HG02610 (cell line): ENCODE data around the gene GPX7.

Experiments
- ATAC-seq: cut with Tn5 transposase; IDR thresholded peaks from one replicate; pipeline ENCODE4 v1.9.1; 2021; ENCODE audit warnings: mild to moderate bottlenecking, moderate library complexity; ENCODE audit not compliant: unreplicated experiment

The GPX7 gene

GRCh38 chr1:52628614-52629324, 26.6 kb downstream of the GPX7 start:
- no peak for ATAC-seq

DNA sequence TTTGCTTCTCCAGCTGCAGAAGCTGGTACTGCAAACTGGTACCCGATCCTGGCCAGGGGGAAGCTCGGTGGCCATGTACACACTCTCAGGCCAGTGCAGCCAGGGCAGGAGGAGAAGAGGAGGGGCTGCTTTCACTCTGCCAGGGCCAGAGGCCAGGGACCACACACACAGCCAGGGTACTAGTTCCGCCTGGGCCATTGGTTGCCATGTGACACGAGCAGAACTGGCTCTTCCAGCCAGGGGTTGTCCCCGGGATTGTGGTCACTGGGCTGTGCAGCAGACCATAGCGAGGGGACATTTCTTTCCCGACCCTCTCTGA, 27.1 kb downstream of the GPX7 start:
- no peak for ATAC-seq

- no peak for ATAC-seq
Measured at GRCh38 chr1:52629667-52630066, 27.5 kb downstream of the GPX7 start.

DNA sequence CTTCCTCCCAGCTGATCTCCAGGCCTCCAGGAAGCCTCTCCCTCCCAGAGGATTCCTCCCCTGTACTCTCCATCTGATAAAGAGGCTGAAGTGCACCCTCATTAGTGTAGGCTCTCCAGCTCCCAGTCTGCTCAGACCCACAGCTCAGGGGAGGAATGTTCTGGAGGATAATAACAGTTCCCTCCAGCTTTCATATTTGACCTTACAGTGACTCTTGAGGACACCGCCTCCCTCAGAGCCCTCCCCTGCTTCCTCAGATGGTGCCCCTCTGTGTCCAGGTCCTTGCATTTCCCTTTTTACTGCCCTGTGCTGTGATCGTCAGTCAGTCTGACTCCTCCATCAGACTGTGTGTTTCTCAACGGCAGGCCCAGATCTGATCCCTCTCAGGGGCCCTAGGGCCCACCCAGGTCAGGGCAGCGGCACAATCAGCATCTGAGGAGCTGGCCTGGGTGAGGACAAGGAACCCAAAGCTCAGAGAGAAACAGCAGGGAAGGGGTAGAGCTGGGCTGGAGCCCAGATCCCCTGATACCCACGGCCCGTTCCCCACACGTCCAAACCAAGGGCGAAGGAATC, 29.7 kb downstream of the GPX7 start:
- ATAC-seq, result no peak

DNA sequence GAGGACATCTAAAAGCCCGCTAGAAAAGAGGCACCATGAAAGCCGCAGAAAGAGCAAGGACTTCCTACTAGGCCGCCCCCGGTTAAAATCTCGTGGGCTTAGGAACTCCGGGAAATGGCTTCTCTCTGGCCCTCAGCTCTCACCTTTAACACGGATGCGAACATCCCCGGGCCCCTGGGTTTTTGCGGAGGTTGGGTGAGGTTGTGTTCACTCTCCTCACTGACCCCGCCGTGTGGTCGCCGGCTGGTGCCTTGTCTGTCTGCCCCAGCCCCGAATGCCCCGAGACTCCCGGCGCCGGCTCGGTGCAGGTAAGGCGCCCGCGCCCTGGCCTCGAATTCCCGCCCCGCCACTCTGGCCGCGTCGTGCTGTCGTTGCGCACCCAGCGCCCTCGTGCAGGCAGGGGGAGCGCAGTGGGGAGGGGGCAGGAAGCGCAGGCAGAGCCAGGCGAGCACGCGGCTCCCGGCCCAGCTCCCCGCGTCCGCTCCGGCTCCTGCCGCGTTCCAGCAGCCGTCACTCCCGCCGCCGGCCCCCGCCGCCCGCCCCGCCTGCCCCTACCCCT, 30.6 kb downstream of the GPX7 start, which contains the start of gene SHISAL2A:
Gene SHISAL2A (plus strand): TSS at position 437 of the 559 bp plus-strand sequence. CDS start 326 bp downstream, outside the sequence.
- no peak for ATAC-seq

DNA sequence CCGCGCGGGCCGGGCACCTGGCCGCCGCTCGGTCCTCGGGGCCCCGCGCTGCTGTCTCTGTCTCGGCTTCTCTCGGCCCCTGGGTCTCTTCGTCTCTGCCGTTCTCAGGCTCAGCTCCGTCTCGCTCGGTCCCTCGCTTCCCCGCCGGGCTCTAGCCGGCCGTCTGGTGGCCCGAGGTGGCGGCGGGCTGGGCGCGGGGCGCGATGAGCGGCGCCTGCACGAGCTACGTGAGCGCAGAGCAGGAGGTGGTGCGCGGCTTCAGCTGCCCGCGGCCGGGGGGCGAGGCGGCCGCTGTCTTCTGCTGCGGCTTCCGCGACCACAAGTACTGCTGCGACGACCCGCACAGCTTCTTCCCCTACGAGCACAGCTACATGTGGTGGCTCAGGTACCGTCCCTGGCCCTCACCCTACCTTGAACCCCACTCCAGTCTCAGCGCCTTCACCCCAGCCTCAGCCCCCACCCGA, 31.2 kb downstream of the GPX7 start:
- no peak for ATAC-seq

DNA sequence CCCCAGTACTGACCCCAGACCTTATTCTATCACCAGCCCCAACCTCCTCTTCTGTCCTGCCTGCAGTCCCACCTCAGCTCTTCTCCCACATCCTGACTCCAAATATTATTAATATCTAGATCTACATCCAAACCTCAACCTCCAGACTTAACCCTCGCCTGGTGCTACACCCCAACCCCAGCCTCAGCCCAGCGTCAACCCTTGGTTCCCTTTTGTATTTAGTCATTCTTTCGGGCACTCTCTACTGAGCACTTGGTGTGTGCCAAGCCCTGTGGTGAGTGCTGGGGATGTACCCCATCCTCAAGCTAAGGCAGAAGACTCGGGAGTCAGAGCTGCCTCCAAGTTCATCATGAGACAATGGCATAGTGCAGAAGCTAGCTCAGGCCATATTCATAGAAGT, 31.9 kb downstream of the GPX7 start:
- no peak for ATAC-seq

GRCh38 chr1:52635321-52636089, 33.3 kb downstream of the GPX7 start:
- ATAC-seq, result no peak

- peak; percentile 76 for ATAC-seq
Measured at GRCh38 chr1:52636721-52637695, 34.8 kb downstream of the GPX7 start.

- ATAC-seq, result no peak
Measured at GRCh38 chr1:52637946-52638345, 35.8 kb downstream of the GPX7 start.

- ATAC-seq, result no peak
Measured at GRCh38 chr1:52640697-52641096, 38.5 kb downstream of the GPX7 start.

DNA sequence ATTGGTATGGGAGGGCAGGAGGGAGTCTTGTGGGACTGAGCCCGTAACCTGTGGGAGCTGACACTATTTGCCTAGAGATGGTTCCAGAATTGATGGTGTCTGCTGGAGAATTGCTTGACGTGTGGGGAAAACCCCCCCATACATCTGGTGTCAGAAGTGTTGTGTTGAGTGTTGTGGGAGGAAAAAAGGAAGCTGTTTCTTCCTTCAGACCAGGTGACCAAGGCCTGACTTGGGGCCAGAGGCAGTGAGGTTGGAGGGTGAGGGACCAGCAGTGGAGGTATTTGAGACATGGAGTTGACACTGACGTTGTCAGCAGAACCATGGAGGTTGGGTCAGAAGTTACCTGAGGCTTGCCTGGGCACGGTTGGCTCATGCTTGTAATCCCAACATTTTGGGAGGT, 39.1 kb downstream of the GPX7 start:
- no peak for ATAC-seq

DNA sequence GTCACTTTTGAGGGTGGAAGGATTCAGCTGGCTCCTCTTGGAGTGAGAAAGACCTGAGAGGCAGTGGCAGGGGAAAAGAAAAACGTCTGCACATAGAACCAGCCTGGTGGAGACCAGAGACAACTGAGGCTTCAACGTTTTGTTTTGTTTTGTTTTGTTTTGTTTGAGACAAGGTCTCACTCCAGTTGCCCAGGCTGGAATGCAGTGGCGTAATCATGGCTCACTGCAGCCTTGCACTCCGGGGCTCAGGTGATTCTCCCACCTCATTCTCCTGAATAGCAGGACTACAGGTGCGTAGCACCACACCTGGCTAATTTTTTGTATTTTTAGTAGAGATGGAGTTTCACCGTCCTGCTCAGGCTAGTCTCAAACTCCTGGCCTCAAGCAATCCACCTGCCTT, 43.1 kb downstream of the GPX7 start:
- no peak for ATAC-seq

DNA sequence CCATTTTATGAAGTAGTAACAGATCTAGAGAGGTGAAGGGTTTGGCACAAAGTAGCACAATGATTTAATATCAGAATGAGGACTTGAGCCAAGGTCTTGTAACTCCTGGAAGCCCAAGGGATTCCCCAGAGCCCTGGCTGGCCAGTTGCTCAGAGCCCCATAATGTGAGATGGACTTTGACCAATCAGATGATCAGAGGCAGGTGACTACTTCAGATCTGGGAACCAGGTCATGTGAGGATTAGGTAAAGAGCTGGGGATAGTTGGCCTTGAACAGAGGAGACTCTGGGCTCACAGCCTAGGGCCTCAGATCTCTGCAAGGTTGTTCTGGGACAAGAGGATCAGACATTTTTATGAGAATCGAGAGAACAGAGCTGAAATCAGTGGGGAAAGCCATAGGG, 49.7 kb downstream of the GPX7 start:
- ATAC-seq, result no peak

GRCh38 chr1:52653207-52653849, 51.2 kb downstream of the GPX7 start:
- ATAC-seq, result no peak

- ATAC-seq, result no peak
Measured at GRCh38 chr1:52654063-52654462, 51.9 kb downstream of the GPX7 start.

DNA sequence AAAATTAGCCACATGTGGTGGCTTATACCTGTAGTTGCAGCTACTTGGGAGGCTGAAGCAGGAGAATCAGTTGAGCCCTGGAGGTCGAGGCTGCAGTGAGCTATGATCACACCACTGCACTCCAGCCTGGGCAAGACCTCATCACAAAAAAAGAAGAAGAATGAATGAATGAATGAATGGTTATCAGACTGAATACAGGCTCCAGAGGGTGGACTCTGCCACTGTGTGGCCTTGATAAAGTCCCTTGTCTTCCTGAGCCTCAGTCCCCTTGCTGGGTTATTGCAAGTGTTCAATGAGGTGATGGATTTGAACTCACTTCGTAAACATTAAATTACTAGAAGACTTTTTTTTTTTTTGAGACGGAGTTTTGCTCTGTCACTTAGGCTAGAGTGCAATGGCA, 55.5 kb downstream of the GPX7 start:
- ATAC-seq, result no peak
